ENCODE measurements around the gene FRMD4B. TPM values are rescaled to one million over a fixed set of nuclear protein-coding genes. Genes with fewer than 3 reads are reported as not detected.

Gene FRMD4B
- total and polyA plus RNA-seq, 2 donors (not counting 1 experiment from before 2014, with no cell fraction given): 0.86 to 1.2 TPM

DNA sequence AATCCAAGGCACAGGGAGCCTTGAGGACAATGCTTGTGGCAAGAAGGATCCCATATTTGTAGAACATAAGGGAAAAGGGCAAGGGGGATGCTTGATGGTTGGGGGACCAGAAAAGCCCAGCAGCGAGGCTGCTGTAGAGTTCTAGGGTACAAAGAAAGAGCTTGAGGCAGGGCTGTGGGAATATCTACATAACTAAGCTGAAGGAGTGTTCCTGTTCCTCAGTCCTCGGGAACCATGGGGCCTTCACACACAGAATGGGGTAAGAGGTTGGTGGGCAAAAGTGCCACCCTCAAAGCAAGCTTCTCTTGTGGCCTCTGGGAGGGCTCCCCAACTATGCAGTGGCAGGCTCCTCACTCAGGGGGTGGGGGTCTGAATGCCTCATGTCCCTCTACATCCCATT lies 6.5 kb upstream of the FRMD4B start:
- H3K36me3 ChIP-seq (ENCODE audit: control insufficient read depth, insufficient read depth, low read length): no peaks in the 10 kb centered on the region
- DNase-seq (ENCODE audit: low read depth in 2 of 2): no peak
- no peaks in the 10 kb centered on the region for H4K20me1 ChIP-seq (ENCODE audit: control insufficient read depth, extremely low read depth, insufficient read depth, low read length)
- H3K9me3 ChIP-seq (ENCODE audit: control insufficient read depth, insufficient read depth, low read depth, low read length): no peaks in the 10 kb centered on the region
- H3K27me3 ChIP-seq (ENCODE audit: control insufficient read depth, insufficient read depth, low read length): no peaks in the 10 kb centered on the region
- H2AFZ ChIP-seq (ENCODE audit: low read length): no peak overlapping the region
- no peak overlapping the region for H3K4me3 ChIP-seq (replicated peaks in 1 of 4; ENCODE audit: control extremely low read depth in 1 of 4, insufficient read depth in 1 of 4, low read depth in 3 of 4, low read length in 4 of 4)
- TF ChIP-seq EZH2 (IDR thresholded peaks at IDR 0.05; ENCODE audit: low read length, missing control alignments): no peak
- TF ChIP-seq, protein P1, sequence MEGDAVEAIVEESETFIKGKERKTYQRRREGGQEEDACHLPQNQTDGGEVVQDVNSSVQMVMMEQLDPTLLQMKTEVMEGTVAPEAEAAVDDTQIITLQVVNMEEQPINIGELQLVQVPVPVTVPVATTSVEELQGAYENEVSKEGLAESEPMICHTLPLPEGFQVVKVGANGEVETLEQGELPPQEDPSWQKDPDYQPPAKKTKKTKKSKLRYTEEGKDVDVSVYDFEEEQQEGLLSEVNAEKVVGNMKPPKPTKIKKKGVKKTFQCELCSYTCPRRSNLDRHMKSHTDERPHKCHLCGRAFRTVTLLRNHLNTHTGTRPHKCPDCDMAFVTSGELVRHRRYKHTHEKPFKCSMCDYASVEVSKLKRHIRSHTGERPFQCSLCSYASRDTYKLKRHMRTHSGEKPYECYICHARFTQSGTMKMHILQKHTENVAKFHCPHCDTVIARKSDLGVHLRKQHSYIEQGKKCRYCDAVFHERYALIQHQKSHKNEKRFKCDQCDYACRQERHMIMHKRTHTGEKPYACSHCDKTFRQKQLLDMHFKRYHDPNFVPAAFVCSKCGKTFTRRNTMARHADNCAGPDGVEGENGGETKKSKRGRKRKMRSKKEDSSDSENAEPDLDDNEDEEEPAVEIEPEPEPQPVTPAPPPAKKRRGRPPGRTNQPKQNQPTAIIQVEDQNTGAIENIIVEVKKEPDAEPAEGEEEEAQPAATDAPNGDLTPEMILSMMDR (conservative IDR thresholded peaks at IDR 0.05 in 1 of 2, IDR thresholded peaks at IDR 0.05 in 1 of 2; ENCODE audit: low read depth in 1 of 2, low read length in 2 of 2): no peak
- no peak overlapping the region for H3K27ac ChIP-seq (ENCODE audit: insufficient read depth, low read length)
- no peak overlapping the region for H3K9ac ChIP-seq (ENCODE audit: insufficient read depth, low read length)
- H3K4me1 ChIP-seq (ENCODE audit: control insufficient read depth, extremely low read depth, insufficient read depth, low read length): no peaks in the 10 kb centered on the region
- H3K4me2 ChIP-seq (ENCODE audit: extremely low read depth, insufficient read depth, low read length): no peak overlapping the region
- no peaks in the 10 kb centered on the region for H3K79me2 ChIP-seq (ENCODE audit: control insufficient read depth, insufficient read depth, low read length)

DNA sequence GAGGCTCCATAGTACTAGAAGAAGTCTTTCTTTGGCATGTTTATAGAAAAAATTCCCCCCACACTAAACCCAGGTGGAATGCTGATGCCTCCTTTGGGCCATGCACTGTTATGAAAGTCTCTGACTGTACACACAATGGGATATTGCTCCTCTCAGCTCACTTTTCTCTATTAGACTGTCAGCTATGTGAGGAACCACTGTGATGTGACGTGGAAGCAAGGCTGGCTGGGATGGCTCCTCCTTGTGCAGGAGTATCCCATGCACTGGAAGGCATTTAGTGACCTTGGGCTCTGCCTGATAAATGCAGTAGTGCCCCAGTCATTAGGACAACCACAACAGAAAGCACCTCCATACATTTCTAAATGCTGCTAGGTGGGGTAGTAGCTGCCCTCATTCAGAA lies 5.7 kb upstream of the FRMD4B start:
- no peak overlapping the region for H3K9ac ChIP-seq (ENCODE audit: insufficient read depth, low read length)

DNA sequence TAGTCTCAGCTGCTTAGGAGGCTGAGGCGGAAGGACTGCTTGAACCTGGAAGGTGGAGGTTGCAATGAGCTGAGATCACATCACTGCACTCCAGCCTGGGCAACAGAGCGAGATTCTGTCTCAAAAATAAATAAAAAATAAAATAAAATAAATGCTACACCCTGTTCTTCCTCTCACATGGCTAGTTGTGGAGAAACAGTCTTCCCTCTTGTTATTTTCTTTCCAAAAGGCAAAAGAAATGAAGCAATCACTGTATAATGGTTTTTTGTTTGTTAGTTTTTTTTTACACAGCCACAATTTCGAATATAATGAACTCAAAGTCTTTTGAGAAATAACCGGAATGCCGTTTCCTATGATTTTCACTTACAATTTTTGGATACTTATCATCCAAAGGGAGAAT lies 4.9 kb upstream of the FRMD4B start:
- no peak overlapping the region for H3K9ac ChIP-seq (ENCODE audit: insufficient read depth, low read length)
- no peak overlapping the region for H3K4me3 ChIP-seq (replicated peaks in 1 of 4; ENCODE audit: control extremely low read depth in 1 of 4, insufficient read depth in 1 of 4, low read depth in 3 of 4, low read length in 4 of 4)
- H3K27ac ChIP-seq (ENCODE audit: insufficient read depth, low read length): no peak overlapping the region
- no peak for TF ChIP-seq EZH2 (IDR thresholded peaks at IDR 0.05; ENCODE audit: low read length, missing control alignments)
- TF ChIP-seq, protein P1 (conservative IDR thresholded peaks at IDR 0.05 in 1 of 2, IDR thresholded peaks at IDR 0.05 in 1 of 2; ENCODE audit: low read depth in 1 of 2, low read length in 2 of 2): no peak
- H3K27me3 ChIP-seq (ENCODE audit: control insufficient read depth, insufficient read depth, low read length): no peaks in the 10 kb centered on the region
- H4K20me1 ChIP-seq (ENCODE audit: control insufficient read depth, extremely low read depth, insufficient read depth, low read length): no peaks in the 10 kb centered on the region
- no peaks in the 10 kb centered on the region for H3K9me3 ChIP-seq (ENCODE audit: control insufficient read depth, insufficient read depth, low read depth, low read length)
- no peak overlapping the region for H2AFZ ChIP-seq (ENCODE audit: low read length)
- H3K4me2 ChIP-seq (ENCODE audit: extremely low read depth, insufficient read depth, low read length): no peak overlapping the region
- no peak for DNase-seq (ENCODE audit: low read depth in 2 of 2)
- no peaks in the 10 kb centered on the region for H3K4me1 ChIP-seq (ENCODE audit: control insufficient read depth, extremely low read depth, insufficient read depth, low read length)
- no peaks in the 10 kb centered on the region for H3K79me2 ChIP-seq (ENCODE audit: control insufficient read depth, insufficient read depth, low read length)
- H3K36me3 ChIP-seq (ENCODE audit: control insufficient read depth, insufficient read depth, low read length): no peaks in the 10 kb centered on the region

More for the DNA sequence above, 5.7 kb upstream of the FRMD4B start:
- Histone ChIP-seq H3K9me3 (ENCODE audit: control insufficient read depth, insufficient read depth, low read depth, low read length) (no peaks in the 10 kb centered on the region), H3K4me3 (replicated peaks in 1 of 4; ENCODE audit: control extremely low read depth in 1 of 4, insufficient read depth in 1 of 4, low read depth in 3 of 4, low read length in 4 of 4) (no peak overlapping the region), H3K27ac (ENCODE audit: insufficient read depth, low read length) (no peak overlapping the region), H3K79me2 (ENCODE audit: control insufficient read depth, insufficient read depth, low read length) (no peaks in the 10 kb centered on the region), H2AFZ (ENCODE audit: low read length) (no peak overlapping the region), H3K27me3 (ENCODE audit: control insufficient read depth, insufficient read depth, low read length) (no peaks in the 10 kb centered on the region), H4K20me1 (ENCODE audit: control insufficient read depth, extremely low read depth, insufficient read depth, low read length) (no peaks in the 10 kb centered on the region), H3K4me2 (ENCODE audit: extremely low read depth, insufficient read depth, low read length) (no peak overlapping the region), H3K36me3 (ENCODE audit: control insufficient read depth, insufficient read depth, low read length) (no peaks in the 10 kb centered on the region), H3K4me1 (ENCODE audit: control insufficient read depth, extremely low read depth, insufficient read depth, low read length) (no peaks in the 10 kb centered on the region)
- no peak for DNase-seq (ENCODE audit: low read depth in 2 of 2)
- no peak for TF ChIP-seq EZH2 (IDR thresholded peaks at IDR 0.05; ENCODE audit: low read length, missing control alignments)
- TF ChIP-seq, protein P1 (conservative IDR thresholded peaks at IDR 0.05 in 1 of 2, IDR thresholded peaks at IDR 0.05 in 1 of 2; ENCODE audit: low read depth in 1 of 2, low read length in 2 of 2): no peak
